ENCODE results near the gene RPL31. TPM values are rescaled to one million over a fixed set of nuclear protein-coding genes. Genes with fewer than 3 reads are reported as not detected.

The RPL31 gene
- total RNA-seq, 4 donors from 2014 or later: 1,010 to 1,120 (median 1,024) TPM

- WGBS, 2 donors: 63 to 73% methylated on average over 2 of the region's 2 CpGs
Observed at GRCh38 chr2:101036562-101036961, 34.5 kb downstream of the RPL31 start.

DNA sequence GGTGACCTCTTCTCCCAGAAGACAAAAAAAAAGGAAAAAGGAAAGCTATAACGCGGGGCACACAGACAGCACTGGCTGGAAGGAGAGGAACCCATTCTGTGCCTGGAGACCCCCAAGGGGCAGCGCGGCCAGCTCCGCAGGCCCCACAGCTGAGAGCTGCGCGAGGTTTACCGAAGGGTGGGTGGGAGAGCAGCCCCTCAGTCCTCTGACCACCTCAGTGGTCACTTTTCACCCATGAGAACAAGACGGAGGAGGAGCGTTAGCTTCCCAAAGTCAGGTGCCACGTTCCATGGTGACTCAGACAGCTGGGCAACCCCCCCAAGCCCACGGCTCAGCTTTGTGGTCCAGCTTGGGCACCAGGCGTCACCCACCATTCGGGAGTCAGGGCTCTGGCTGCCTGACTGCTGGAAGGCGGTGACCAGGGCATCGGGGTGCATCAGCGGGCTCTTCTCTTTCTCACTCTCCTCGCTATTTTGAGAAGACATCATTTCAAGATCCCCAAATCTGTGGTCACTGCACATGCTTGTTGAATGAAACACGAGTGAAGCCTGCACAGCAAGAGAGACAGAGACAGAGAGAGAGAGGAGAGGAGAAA is 35.2 kb downstream of the RPL31 start:
- Histone ChIP-seq H3K4me1 (no peaks in the 10 kb centered on the region), H3K9me3 (no peaks in the 10 kb centered on the region), H3K27ac (no peak overlapping the region), H3K4me3 (no peak overlapping the region), H3K36me3 (peaks cover 0 to 85% (median 0%) of the 10 kb centered on the region in 3 donors), H3K27me3 (no peaks in the 10 kb centered on the region)
- no peak for DNase-seq (ENCODE audit: low spot score in 2 of 2)
- TF ChIP-seq EP300 (IDR thresholded peaks at IDR 0.05) (no peak), POLR2A (IDR thresholded peaks at IDR 0.05) (no peak), CTCF (IDR thresholded peaks at IDR 0.05) (no peak)
- 90 to 92% methylated on average over 18 to 19 of the region's 19 CpGs for WGBS, 2 donors

More at GRCh38 chr2:101036562-101036961, 34.5 kb downstream of the RPL31 start:
- Histone ChIP-seq H3K9me3 (no peaks in the 10 kb centered on the region), H3K27ac (no peak overlapping the region), H3K36me3 (peaks cover 0 to 92% (median 0%) of the 10 kb centered on the region in 3 donors), H3K4me3 (no peak overlapping the region), H3K4me1 (no peaks in the 10 kb centered on the region), H3K27me3 (no peaks in the 10 kb centered on the region)
- TF ChIP-seq CTCF (IDR thresholded peaks at IDR 0.05) (peak in 4 of 5 experiments; percentile 23 to 58 (median 44)), POLR2A (IDR thresholded peaks at IDR 0.05) (no peak), EP300 (IDR thresholded peaks at IDR 0.05) (no peak)
- DNase-seq (ENCODE audit: low spot score in 2 of 2): no peak

DNA sequence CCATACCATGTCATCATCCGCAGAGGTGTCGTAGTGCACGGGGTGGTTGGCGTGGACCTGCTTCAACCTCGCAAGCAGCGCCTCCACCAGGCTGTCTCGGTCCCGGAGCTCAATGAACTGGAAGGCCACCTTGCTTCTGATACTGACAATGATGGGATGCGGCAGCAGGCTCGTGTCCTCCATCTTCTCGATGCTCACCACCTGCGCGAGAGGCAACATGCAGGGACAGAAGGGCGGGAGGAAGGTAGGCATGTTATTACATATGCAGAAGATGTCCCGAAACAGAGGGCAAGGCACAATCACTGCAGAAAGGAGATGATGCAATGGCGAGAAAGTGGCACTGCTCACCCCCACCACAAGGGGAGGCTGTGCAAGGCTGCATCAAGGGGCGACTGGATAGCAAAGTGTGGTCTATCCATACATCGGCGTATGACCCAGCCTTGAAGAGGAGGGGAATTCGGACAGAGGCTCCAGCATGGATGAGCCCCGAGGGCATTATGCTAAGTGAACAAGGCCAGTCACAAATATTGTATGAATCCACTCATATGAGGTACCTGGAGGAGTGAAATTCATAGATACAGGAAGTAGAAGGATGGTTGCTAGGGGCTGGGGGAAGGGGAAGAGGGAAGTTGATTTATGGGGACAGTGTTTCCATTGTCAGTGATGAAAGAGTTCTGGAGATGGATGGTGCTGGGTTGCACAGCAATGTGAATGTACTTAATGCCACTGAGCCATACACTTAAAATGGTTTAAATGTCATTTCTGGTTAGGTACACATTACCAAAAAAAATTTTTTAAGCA is 36.6 kb downstream of the RPL31 start:
- Histone ChIP-seq H3K27ac (no peak overlapping the region), H3K9me3 (no peaks in the 10 kb centered on the region), H3K27me3 (no peaks in the 10 kb centered on the region), H3K4me3 (no peak overlapping the region), H3K36me3 (peaks cover 0 to 71% (median 0%) of the 10 kb centered on the region in 3 donors), H3K4me1 (no peaks in the 10 kb centered on the region)
- no peak for DNase-seq (ENCODE audit: low spot score in 2 of 2)
- 90 to 92% methylated on average over 19 to 21 of the region's 21 CpGs for WGBS, 2 donors
- TF ChIP-seq CTCF (IDR thresholded peaks at IDR 0.05) (peak in 2 of 5 experiments; percentile 17 to 23), POLR2A (IDR thresholded peaks at IDR 0.05) (no peak), EP300 (IDR thresholded peaks at IDR 0.05) (no peak)

GRCh38 chr2:101040072-101040471 is 38.0 kb downstream of the RPL31 start:
- Histone ChIP-seq H3K4me3 (no peak overlapping the region), H3K27me3 (no peaks in the 10 kb centered on the region), H3K9me3 (no peaks in the 10 kb centered on the region), H3K4me1 (no peaks in the 10 kb centered on the region), H3K36me3 (peaks cover 0 to 57% (median 0%) of the 10 kb centered on the region in 3 donors), H3K27ac (no peak overlapping the region)
- no peak for DNase-seq (ENCODE audit: low spot score in 2 of 2)
- no peak for TF ChIP-seq CTCF (IDR thresholded peaks at IDR 0.05)
- 90% methylated on average over 12 to 13 of the region's 13 CpGs for WGBS, 2 donors

DNA sequence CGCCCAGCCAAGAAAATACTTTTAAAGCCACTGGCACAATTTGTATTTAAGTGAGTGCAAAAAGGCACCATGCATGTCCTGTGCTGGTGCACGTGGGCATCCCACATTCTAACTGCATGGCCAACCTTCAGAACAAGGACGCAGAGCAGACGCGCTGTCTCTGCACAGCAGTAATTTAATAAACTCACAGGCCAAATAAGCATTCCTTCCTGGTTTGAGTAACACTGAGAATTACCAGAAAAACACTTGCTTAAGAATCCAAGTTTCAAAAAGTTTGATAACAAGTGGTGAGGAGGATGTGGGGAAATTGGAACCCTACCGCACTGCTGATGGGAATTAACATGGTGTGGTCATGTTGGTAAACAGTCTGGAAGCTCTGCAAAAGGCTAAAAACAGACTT is 38.7 kb downstream of the RPL31 start:
- no peak overlapping the region for H3K27ac ChIP-seq
- no peaks in the 10 kb centered on the region for H3K4me1 ChIP-seq
- no peak overlapping the region for H3K4me3 ChIP-seq
- peaks cover 0 to 50% (median 0%) of the 10 kb centered on the region in 3 donors for H3K36me3 ChIP-seq
- no peak for DNase-seq (ENCODE audit: low spot score in 2 of 2)
- WGBS, 2 donors: 86 to 89% methylated on average over 6 of the region's 6 CpGs
- no peaks in the 10 kb centered on the region for H3K27me3 ChIP-seq
- no peaks in the 10 kb centered on the region for H3K9me3 ChIP-seq
- TF ChIP-seq EP300 (IDR thresholded peaks at IDR 0.05) (no peak), CTCF (IDR thresholded peaks at IDR 0.05) (no peak), POLR2A (IDR thresholded peaks at IDR 0.05) (no peak)
